ENCODE measurements around the gene IL31RA.
"Not testable (repeated sequence)": the region's sequence is repeated elsewhere in the genome, so short reads cannot be mapped to it uniquely, and the experiment has no call there.

The IL31RA gene

GRCh38 chr5:55850839-55851674 is at the start of gene IL31RA:
Gene IL31RA, plus strand, starts transcription at chr5:55851357. Its CDS starts 214 bp downstream, at chr5:55851571.
- Mint-ChIP-seq H3K9me3 (peaks cover 5% of the 10 kb centered on the region), H3K27ac (no peak within 1 kb of the TSS), H3K4me3 (no peak within 1 kb of the TSS), H3K27me3 (no peaks in the 10 kb centered on the region), H3K4me1 (peaks cover 16% of the 10 kb centered on the region), H3K36me3 (peaks cover under 1% of the 10 kb centered on the region)

GRCh38 chr5:55808814-55809213 is 42.3 kb upstream of the IL31RA start:
- H3K4me3 Mint-ChIP-seq, H3K4me1 Mint-ChIP-seq, H3K9me3 Mint-ChIP-seq: not testable (repeated sequence)

GRCh38 chr5:55815939-55816338 is 35.2 kb upstream of the IL31RA start:
- not testable (repeated sequence) for H3K27ac Mint-ChIP-seq, H3K4me1 Mint-ChIP-seq, H3K9me3 Mint-ChIP-seq, H3K4me3 Mint-ChIP-seq, H3K36me3 Mint-ChIP-seq
- peaks cover 13% of the 10 kb centered on the region for H3K27me3 Mint-ChIP-seq

More at GRCh38 chr5:55808814-55809213, 42.3 kb upstream of the IL31RA start:
- not testable (repeated sequence) for H3K27ac Mint-ChIP-seq, H3K36me3 Mint-ChIP-seq, H3K27me3 Mint-ChIP-seq

- no peak overlapping the region for H3K27ac Mint-ChIP-seq
- no peaks in the 10 kb centered on the region for H3K4me1 Mint-ChIP-seq
- H3K4me3 Mint-ChIP-seq: no peak overlapping the region
- no peaks in the 10 kb centered on the region for H3K9me3 Mint-ChIP-seq
- H3K36me3 Mint-ChIP-seq: no peaks in the 10 kb centered on the region
- peaks cover 17% of the 10 kb centered on the region for H3K27me3 Mint-ChIP-seq
Observed at GRCh38 chr5:55816342-55816741, 34.8 kb upstream of the IL31RA start.

GRCh38 chr5:55817030-55817429 is 34.1 kb upstream of the IL31RA start:
- H3K27ac Mint-ChIP-seq: no peak overlapping the region
- H3K27me3 Mint-ChIP-seq: peaks cover 21% of the 10 kb centered on the region

GRCh38 chr5:55820488-55820887 is 30.7 kb upstream of the IL31RA start:
- no peak overlapping the region for H3K27ac Mint-ChIP-seq
- H3K4me3 Mint-ChIP-seq: no peak overlapping the region
- no peaks in the 10 kb centered on the region for H3K9me3 Mint-ChIP-seq
- H3K36me3 Mint-ChIP-seq: peaks cover 2% of the 10 kb centered on the region
- peaks cover 6% of the 10 kb centered on the region for H3K4me1 Mint-ChIP-seq
- H3K27me3 Mint-ChIP-seq: peaks cover 39% of the 10 kb centered on the region

More at GRCh38 chr5:55817030-55817429, 34.1 kb upstream of the IL31RA start:
- Mint-ChIP-seq H3K4me3 (no peak overlapping the region), H3K4me1 (peaks cover 1% of the 10 kb centered on the region), H3K36me3 (peaks cover 2% of the 10 kb centered on the region), H3K9me3 (no peaks in the 10 kb centered on the region)

- Mint-ChIP-seq H3K4me1 (peaks cover 6% of the 10 kb centered on the region), H3K27ac (no peak overlapping the region), H3K36me3 (peaks cover 2% of the 10 kb centered on the region), H3K27me3 (peaks cover 38% of the 10 kb centered on the region), H3K9me3 (no peaks in the 10 kb centered on the region), H3K4me3 (peak overlapping the region; percentile 76)
Observed at GRCh38 chr5:55821731-55822512, 29.2 kb upstream of the IL31RA start.

- no peaks in the 10 kb centered on the region for H3K9me3 Mint-ChIP-seq
- peaks cover 2% of the 10 kb centered on the region for H3K36me3 Mint-ChIP-seq
- peaks cover 6% of the 10 kb centered on the region for H3K4me1 Mint-ChIP-seq
- peaks cover 38% of the 10 kb centered on the region for H3K27me3 Mint-ChIP-seq
- no peak overlapping the region for H3K27ac Mint-ChIP-seq
- H3K4me3 Mint-ChIP-seq: no peak overlapping the region
Observed at GRCh38 chr5:55823151-55823796, 27.9 kb upstream of the IL31RA start.

GRCh38 chr5:55829956-55830355 is 21.2 kb upstream of the IL31RA start:
- Mint-ChIP-seq H3K36me3 (no peaks in the 10 kb centered on the region), H3K9me3 (no peaks in the 10 kb centered on the region), H3K4me3 (no peak overlapping the region), H3K4me1 (no peaks in the 10 kb centered on the region), H3K27ac (no peak overlapping the region), H3K27me3 (peaks cover 4% of the 10 kb centered on the region)

GRCh38 chr5:55832446-55832845 is 18.7 kb upstream of the IL31RA start:
- H3K9me3 Mint-ChIP-seq: no peaks in the 10 kb centered on the region
- no peaks in the 10 kb centered on the region for H3K27me3 Mint-ChIP-seq
- no peaks in the 10 kb centered on the region for H3K4me1 Mint-ChIP-seq
- H3K36me3 Mint-ChIP-seq: no peaks in the 10 kb centered on the region
- no peak overlapping the region for H3K27ac Mint-ChIP-seq
- H3K4me3 Mint-ChIP-seq: no peak overlapping the region

- no peaks in the 10 kb centered on the region for H3K9me3 Mint-ChIP-seq
- no peaks in the 10 kb centered on the region for H3K4me1 Mint-ChIP-seq
- H3K27ac Mint-ChIP-seq: no peak overlapping the region
- H3K4me3 Mint-ChIP-seq: no peak overlapping the region
- H3K27me3 Mint-ChIP-seq: no peaks in the 10 kb centered on the region
- no peaks in the 10 kb centered on the region for H3K36me3 Mint-ChIP-seq
Observed at GRCh38 chr5:55836191-55836590, 15.0 kb upstream of the IL31RA start.

GRCh38 chr5:55841976-55842375 is 9.2 kb upstream of the IL31RA start:
- Mint-ChIP-seq H3K27me3 (no peaks in the 10 kb centered on the region), H3K4me3 (no peak overlapping the region), H3K9me3 (no peaks in the 10 kb centered on the region), H3K36me3 (peaks cover 2% of the 10 kb centered on the region), H3K27ac (no peak overlapping the region), H3K4me1 (no peaks in the 10 kb centered on the region)

GRCh38 chr5:55847837-55848236 is 3.3 kb upstream of the IL31RA start:
- no peak overlapping the region for H3K27ac Mint-ChIP-seq
- peaks cover 6% of the 10 kb centered on the region for H3K4me1 Mint-ChIP-seq
- H3K9me3 Mint-ChIP-seq: peaks cover 5% of the 10 kb centered on the region
- H3K27me3 Mint-ChIP-seq: no peaks in the 10 kb centered on the region
- no peak overlapping the region for H3K4me3 Mint-ChIP-seq
- H3K36me3 Mint-ChIP-seq: peaks cover 2% of the 10 kb centered on the region

- Mint-ChIP-seq H3K27ac (no peak overlapping the region), H3K9me3 (peaks cover 5% of the 10 kb centered on the region), H3K27me3 (no peaks in the 10 kb centered on the region), H3K4me1 (peaks cover 6% of the 10 kb centered on the region), H3K36me3 (peaks cover 2% of the 10 kb centered on the region), H3K4me3 (no peak overlapping the region)
Observed at GRCh38 chr5:55848783-55849182, 2.4 kb upstream of the IL31RA start.

GRCh38 chr5:55851675-55851979 is 470 bp downstream of the IL31RA start:
- Mint-ChIP-seq H3K4me1 (peaks cover 22% of the 10 kb centered on the region), H3K27ac (no peak overlapping the region), H3K27me3 (no peaks in the 10 kb centered on the region), H3K9me3 (peaks cover 5% of the 10 kb centered on the region), H3K36me3 (no peaks in the 10 kb centered on the region), H3K4me3 (no peak overlapping the region)

- Mint-ChIP-seq H3K9me3 (peaks cover 5% of the 10 kb centered on the region), H3K4me3 (no peak overlapping the region), H3K36me3 (no peaks in the 10 kb centered on the region), H3K27ac (no peak overlapping the region), H3K27me3 (no peaks in the 10 kb centered on the region), H3K4me1 (peaks cover 31% of the 10 kb centered on the region)
Observed at GRCh38 chr5:55852503-55852902, 1.3 kb downstream of the IL31RA start.
